GM21526 (cell line): Measurements from ENCODE around the gene POMP.
"Not testable (repeated sequence)": the region's sequence is repeated elsewhere in the genome, so short reads cannot be mapped to it uniquely, and the experiment has no call there.

Experiments used
- ATAC-seq: cut with Tn5 transposase; IDR thresholded peaks from one replicate; pipeline ENCODE4 v1.9.1; 2021; ENCODE audit warnings: moderate library complexity; ENCODE audit not compliant: unreplicated experiment, low FRiP score

POMP gene

GRCh38 chr13:28685114-28685513, 26.2 kb downstream of the POMP start:
- no peak for ATAC-seq

- ATAC-seq = no peak
These were observed 27.0 kb downstream of the POMP start for GRCh38 chr13:28685892-28686291.

GRCh38 chr13:28693605-28694491, 34.9 kb downstream of the POMP start:
- not testable (repeated sequence) for ATAC-seq

GRCh38 chr13:28697441-28697840, 38.5 kb downstream of the POMP start:
- ATAC-seq = no peak

- ATAC-seq = no peak
These were observed 40.3 kb downstream of the POMP start for GRCh38 chr13:28699246-28699645.

GRCh38 chr13:28704282-28704681, 45.4 kb downstream of the POMP start:
- no peak for ATAC-seq

- no peak for ATAC-seq
These were observed 46.0 kb downstream of the POMP start for GRCh38 chr13:28704919-28705318.

- ATAC-seq = no peak
These were observed 46.6 kb downstream of the POMP start for GRCh38 chr13:28705461-28706083.

GRCh38 chr13:28707629-28708427, 48.9 kb downstream of the POMP start:
- peak; percentile 95 for ATAC-seq

- ATAC-seq = no peak
These were observed 51.2 kb downstream of the POMP start for GRCh38 chr13:28710161-28710560.

GRCh38 chr13:28714651-28715050, 55.7 kb downstream of the POMP start:
- no peak for ATAC-seq

- ATAC-seq = no peak
These were observed 57.6 kb downstream of the POMP start for GRCh38 chr13:28716511-28716910.

- ATAC-seq = no peak
These were observed 58.2 kb downstream of the POMP start for GRCh38 chr13:28717170-28717569.

GRCh38 chr13:28718196-28718542, 59.2 kb downstream of the POMP start:
- no peak for ATAC-seq

- ATAC-seq = peak; percentile 98
These were observed 59.8 kb downstream of the POMP start, which contains the start of gene SLC46A3 for GRCh38 chr13:28718543-28719226. Gene SLC46A3, minus strand, starts transcription at chr13:28718970. Its CDS starts 972 bp downstream, at chr13:28717998.

- no peak for ATAC-seq
These were observed 60.5 kb downstream of the POMP start for GRCh38 chr13:28719227-28720055.

- no peak for ATAC-seq
These were observed 64.9 kb downstream of the POMP start for GRCh38 chr13:28723806-28724205.

GRCh38 chr13:28725046-28725610, 66.2 kb downstream of the POMP start:
- no peak for ATAC-seq
